ENCODE measurements around the gene TBATA. TPM values are rescaled to one million over a fixed set of nuclear protein-coding genes. Genes with fewer than 3 reads are reported as not detected.

TBATA gene
- total RNA-seq, 4 donors from 2014 or later, result not detected

DNA sequence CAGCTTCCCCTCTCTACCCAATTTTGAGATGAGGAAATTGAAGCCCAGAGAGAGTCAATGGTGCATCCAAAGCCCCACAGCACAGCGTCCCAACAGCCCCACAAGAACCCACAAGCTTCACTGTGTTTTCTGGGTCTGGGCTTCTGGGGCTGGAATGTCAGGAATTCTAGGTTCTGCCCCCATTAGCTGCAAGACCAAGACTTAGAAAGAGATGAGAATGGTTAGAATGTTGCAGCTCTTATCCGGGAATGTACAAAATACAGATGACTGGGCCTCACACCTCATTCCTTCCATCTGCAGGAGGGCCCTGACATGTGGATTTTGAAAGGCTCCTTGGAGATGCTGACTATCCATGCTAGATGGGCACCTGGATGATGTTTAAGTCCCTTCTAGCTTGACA is 24.5 kb upstream of the TBATA start:
- DNase-seq (ENCODE audit: low spot score in 2 of 2), result no peak
- H3K36me3 ChIP-seq, result no peaks in the 10 kb centered on the region

DNA sequence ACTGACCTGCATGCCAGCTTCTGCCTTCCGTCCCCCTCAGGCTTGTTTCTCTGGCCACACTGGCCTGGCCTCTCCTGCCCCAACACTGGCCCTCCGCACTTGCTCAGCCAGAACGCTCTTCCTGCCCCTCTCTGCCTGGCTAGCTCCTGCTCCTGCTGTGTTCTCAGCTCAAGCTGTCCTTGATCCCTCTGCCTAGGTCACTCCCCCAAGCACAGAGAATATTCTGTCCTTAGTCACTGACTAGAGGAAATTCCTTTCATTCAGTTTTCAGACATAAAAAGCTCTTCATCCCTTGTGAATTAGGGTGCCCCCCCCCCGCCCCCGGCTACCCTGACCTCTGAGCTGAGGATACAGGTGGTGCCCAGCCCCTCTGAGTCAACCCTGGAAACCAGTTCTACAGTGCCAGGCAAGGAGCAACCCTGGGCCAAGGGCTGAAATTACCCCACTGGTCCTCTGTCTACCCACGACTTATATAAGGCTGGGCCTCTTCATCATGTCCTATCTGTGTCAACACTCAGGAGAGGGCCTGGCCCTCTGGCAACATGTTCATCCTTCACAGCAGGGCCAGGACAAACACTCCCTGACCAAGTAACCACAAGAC is 23.9 kb upstream of the TBATA start:
- WGBS, 2 donors, result 74 to 85% methylated on average over 6 of the region's 6 CpGs

More for the DNA sequence above, 24.5 kb upstream of the TBATA start:
- 27 to 63% methylated on average over 2 of the region's 2 CpGs for WGBS, 2 donors
- no peak overlapping the region for H3K4me3 ChIP-seq
- H3K4me1 ChIP-seq, result no peaks in the 10 kb centered on the region
- no peak overlapping the region for H3K27ac ChIP-seq
- H3K9me3 ChIP-seq, result no peaks in the 10 kb centered on the region
- no peaks in the 10 kb centered on the region for H3K27me3 ChIP-seq
- TF ChIP-seq, protein P1, sequence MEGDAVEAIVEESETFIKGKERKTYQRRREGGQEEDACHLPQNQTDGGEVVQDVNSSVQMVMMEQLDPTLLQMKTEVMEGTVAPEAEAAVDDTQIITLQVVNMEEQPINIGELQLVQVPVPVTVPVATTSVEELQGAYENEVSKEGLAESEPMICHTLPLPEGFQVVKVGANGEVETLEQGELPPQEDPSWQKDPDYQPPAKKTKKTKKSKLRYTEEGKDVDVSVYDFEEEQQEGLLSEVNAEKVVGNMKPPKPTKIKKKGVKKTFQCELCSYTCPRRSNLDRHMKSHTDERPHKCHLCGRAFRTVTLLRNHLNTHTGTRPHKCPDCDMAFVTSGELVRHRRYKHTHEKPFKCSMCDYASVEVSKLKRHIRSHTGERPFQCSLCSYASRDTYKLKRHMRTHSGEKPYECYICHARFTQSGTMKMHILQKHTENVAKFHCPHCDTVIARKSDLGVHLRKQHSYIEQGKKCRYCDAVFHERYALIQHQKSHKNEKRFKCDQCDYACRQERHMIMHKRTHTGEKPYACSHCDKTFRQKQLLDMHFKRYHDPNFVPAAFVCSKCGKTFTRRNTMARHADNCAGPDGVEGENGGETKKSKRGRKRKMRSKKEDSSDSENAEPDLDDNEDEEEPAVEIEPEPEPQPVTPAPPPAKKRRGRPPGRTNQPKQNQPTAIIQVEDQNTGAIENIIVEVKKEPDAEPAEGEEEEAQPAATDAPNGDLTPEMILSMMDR (IDR thresholded peaks at IDR 0.05), result no peak
- TF ChIP-seq EP300 (IDR thresholded peaks at IDR 0.05) (no peak), POLR2A (IDR thresholded peaks at IDR 0.05) (no peak)

DNA sequence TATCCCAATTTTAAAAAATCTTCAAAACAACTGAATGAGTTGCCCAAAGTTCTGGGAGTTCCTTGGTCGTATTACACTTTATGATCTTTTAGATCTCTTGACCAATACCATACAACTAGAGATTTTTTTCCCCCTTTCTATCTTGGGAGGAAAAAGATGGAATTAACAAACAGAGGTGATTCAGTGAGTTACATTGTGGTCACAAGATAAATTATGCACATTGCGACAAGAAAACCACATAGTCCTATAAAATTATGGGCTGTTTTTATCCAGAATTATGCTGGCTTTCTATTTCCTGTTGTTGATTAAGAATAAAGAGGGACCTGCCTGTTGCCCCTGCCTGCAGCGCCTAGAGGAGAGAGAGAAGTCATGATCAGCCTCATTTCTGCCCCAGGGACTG is 22.4 kb upstream of the TBATA start:
- 82 to 87% methylated on average over 3 of the region's 3 CpGs for WGBS, 2 donors
- no peaks in the 10 kb centered on the region for H3K9me3 ChIP-seq
- no peak overlapping the region for H3K4me3 ChIP-seq
- no peak overlapping the region for H3K27ac ChIP-seq
- H3K4me1 ChIP-seq, result no peaks in the 10 kb centered on the region
- no peaks in the 10 kb centered on the region for H3K27me3 ChIP-seq
- no peak for DNase-seq (ENCODE audit: low spot score in 2 of 2)
- H3K36me3 ChIP-seq, result no peaks in the 10 kb centered on the region
- TF ChIP-seq EP300 (IDR thresholded peaks at IDR 0.05) (no peak), POLR2A (IDR thresholded peaks at IDR 0.05) (no peak)
- TF ChIP-seq, protein P1 (IDR thresholded peaks at IDR 0.05), result no peak

More for the DNA sequence above, 23.9 kb upstream of the TBATA start:
- no peak for DNase-seq (ENCODE audit: low spot score in 2 of 2)
- no peaks in the 10 kb centered on the region for H3K36me3 ChIP-seq
- H3K27ac ChIP-seq, result no peak overlapping the region
- H3K4me3 ChIP-seq, result no peak overlapping the region
- H3K27me3 ChIP-seq, result no peaks in the 10 kb centered on the region
- no peak for TF ChIP-seq POLR2A (IDR thresholded peaks at IDR 0.05)
- no peak for TF ChIP-seq EP300 (IDR thresholded peaks at IDR 0.05)
- TF ChIP-seq, protein P1 (IDR thresholded peaks at IDR 0.05), result no peak
- H3K9me3 ChIP-seq, result no peaks in the 10 kb centered on the region
- H3K4me1 ChIP-seq, result no peaks in the 10 kb centered on the region

DNA sequence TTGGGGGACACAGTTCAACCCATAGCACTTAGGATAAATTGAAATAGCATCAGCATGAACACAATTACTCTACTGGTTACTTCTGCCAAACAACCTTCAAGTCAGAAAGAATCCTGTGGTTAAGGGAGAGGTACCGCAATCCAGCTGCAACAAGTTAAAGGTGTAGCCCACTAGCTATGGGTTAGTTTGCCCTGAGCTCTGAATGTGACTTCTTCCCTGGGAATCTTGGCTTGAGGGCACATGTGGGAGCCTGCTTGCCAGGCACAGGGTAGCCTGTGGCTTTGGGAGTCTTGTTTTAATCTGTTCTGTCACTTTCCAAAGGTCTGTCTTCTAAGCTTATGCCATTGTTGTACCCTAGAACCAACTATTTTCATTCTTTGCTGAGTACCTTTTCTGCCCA is 21.7 kb upstream of the TBATA start:
- no peak for TF ChIP-seq POLR2A (IDR thresholded peaks at IDR 0.05)
- TF ChIP-seq, protein P1 (IDR thresholded peaks at IDR 0.05), result no peak
- no peak for TF ChIP-seq EP300 (IDR thresholded peaks at IDR 0.05)

DNA sequence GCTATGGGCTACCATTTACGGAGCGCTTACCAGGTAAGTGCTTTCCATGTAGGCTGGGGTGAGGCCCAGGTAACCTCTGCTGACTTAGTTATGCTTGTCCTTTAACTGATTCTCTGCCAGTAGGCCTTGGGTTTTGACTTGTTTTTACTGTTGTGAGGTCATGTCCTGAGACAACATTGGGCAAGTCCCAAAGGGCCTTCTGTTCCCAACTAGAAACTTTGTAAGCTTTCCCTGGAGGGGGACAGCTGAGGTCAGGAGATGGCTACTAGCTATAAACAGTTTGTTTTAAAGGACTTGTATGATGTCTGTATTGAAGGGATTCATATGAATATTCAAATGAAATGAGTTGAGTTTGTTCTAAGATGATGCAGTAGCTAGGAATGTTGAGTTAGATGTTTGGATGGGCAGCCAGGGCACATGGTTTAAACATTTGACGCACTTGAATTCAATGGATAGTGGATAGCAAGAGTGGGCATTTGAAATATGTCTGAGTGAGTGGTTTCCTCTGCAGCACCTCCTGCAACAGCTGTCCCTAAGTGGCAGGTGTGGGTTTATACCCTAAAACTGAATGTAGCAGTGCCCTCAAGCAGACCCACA is 20.5 kb upstream of the TBATA start:
- Histone ChIP-seq H3K27me3 (no peaks in the 10 kb centered on the region), H3K36me3 (no peaks in the 10 kb centered on the region), H3K4me3 (no peak overlapping the region), H3K9me3 (no peaks in the 10 kb centered on the region), H3K4me1 (no peaks in the 10 kb centered on the region), H3K27ac (no peak overlapping the region)
- WGBS, 2 donors, result 95 to 99% methylated on average over 3 of the region's 3 CpGs
- no peak for TF ChIP-seq POLR2A (IDR thresholded peaks at IDR 0.05)
- TF ChIP-seq, protein P1 (IDR thresholded peaks at IDR 0.05), result no peak
- no peak for DNase-seq (ENCODE audit: low spot score in 2 of 2)

More for the DNA sequence above, 21.7 kb upstream of the TBATA start:
- no peak overlapping the region for H3K4me3 ChIP-seq
- H3K27ac ChIP-seq, result no peak overlapping the region
- DNase-seq (ENCODE audit: low spot score in 2 of 2), result no peak
- no peaks in the 10 kb centered on the region for H3K9me3 ChIP-seq
- 88 to 100% methylated on average over 1 of the region's 1 CpG for WGBS, 2 donors
- H3K36me3 ChIP-seq, result no peaks in the 10 kb centered on the region
- no peaks in the 10 kb centered on the region for H3K27me3 ChIP-seq
- no peaks in the 10 kb centered on the region for H3K4me1 ChIP-seq
